GM18861 (cell line): ENCODE results near the gene DTX4.

Experiments
- ATAC-seq: cut with Tn5 transposase; IDR thresholded peaks from one replicate; pipeline ENCODE4 v1.9.1; 2021; ENCODE audit not compliant: unreplicated experiment

DTX4 gene

GRCh38 chr11:59172345-59173079 is 580 bp downstream of the DTX4 start:
- ATAC-seq = peak; percentile 29

GRCh38 chr11:59173080-59173963 is 1.4 kb downstream of the DTX4 start:
- no peak for ATAC-seq

- ATAC-seq = no peak
Observed at GRCh38 chr11:59173964-59174663, 2.2 kb downstream of the DTX4 start.

GRCh38 chr11:59174664-59175033 is 2.7 kb downstream of the DTX4 start:
- no peak for ATAC-seq

GRCh38 chr11:59175091-59175501 is 3.2 kb downstream of the DTX4 start:
- no peak for ATAC-seq

- ATAC-seq = no peak
Observed at GRCh38 chr11:59176330-59176729, 4.4 kb downstream of the DTX4 start.

GRCh38 chr11:59178402-59178801 is 6.5 kb downstream of the DTX4 start:
- no peak for ATAC-seq

- no peak for ATAC-seq
Observed at GRCh38 chr11:59179121-59179520, 7.2 kb downstream of the DTX4 start.

- ATAC-seq = no peak
Observed at GRCh38 chr11:59180168-59180776, 8.3 kb downstream of the DTX4 start.

GRCh38 chr11:59180907-59181306 is 9.0 kb downstream of the DTX4 start:
- no peak for ATAC-seq

GRCh38 chr11:59181746-59182456 is 10.0 kb downstream of the DTX4 start:
- ATAC-seq = no peak

GRCh38 chr11:59182457-59183151 is 10.7 kb downstream of the DTX4 start:
- ATAC-seq = no peak

- no peak for ATAC-seq
Observed at GRCh38 chr11:59183771-59184170, 11.8 kb downstream of the DTX4 start.

GRCh38 chr11:59184691-59185339 is 12.9 kb downstream of the DTX4 start:
- ATAC-seq = no peak

GRCh38 chr11:59185386-59185945 is 13.5 kb downstream of the DTX4 start:
- no peak for ATAC-seq

- ATAC-seq = peak; percentile 58
Observed at GRCh38 chr11:59186130-59186594, 14.2 kb downstream of the DTX4 start.

GRCh38 chr11:59187035-59187434 is 15.1 kb downstream of the DTX4 start:
- ATAC-seq = no peak

- no peak for ATAC-seq
Observed at GRCh38 chr11:59187587-59187986, 15.7 kb downstream of the DTX4 start.

- no peak for ATAC-seq
Observed at GRCh38 chr11:59188954-59189353, 17.0 kb downstream of the DTX4 start.
